Measurements from ENCODE around the gene IFT57.

DNA sequence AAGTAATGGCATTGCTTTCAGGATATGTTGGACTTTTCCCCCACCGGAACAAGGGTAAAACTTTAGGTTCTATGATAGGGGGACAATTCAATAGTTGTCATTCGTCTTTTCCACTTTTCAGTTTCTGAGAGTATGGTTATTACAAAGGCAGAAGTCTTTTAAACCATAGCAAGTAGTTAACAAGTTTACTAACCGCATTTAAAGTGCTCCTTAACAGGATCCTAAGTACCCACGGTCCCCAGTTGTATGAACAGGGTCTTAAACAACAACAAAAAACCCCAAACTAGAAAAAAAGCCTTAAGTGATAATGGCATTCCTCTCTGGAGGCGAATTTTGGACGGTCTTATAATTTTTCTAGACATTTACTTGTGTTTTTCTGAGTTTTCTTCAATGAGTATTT, 831 bp downstream of the IFT57 start:
- TF ChIP-seq CTBP1 (IDR thresholded peaks at IDR 0.05; ENCODE audit: borderline replicate concordance) (no peak), MTF1 (CRISPR knock-in tag; IDR thresholded peaks at IDR 0.05; ENCODE audit: borderline replicate concordance) (no peak), RBM17 (IDR thresholded peaks at IDR 0.05; ENCODE audit: borderline replicate concordance, low read depth, low read length) (no peak), MXI1 (IDR thresholded peaks at IDR 0.05; ENCODE audit: low read depth, low read length) (no peak), PHF21A (IDR thresholded peaks at IDR 0.05; ENCODE audit: borderline replicate concordance, low read depth) (no peak), SMARCA5 (IDR thresholded peaks at IDR 0.05) (no peak)
- TF ChIP-seq, protein P1, sequence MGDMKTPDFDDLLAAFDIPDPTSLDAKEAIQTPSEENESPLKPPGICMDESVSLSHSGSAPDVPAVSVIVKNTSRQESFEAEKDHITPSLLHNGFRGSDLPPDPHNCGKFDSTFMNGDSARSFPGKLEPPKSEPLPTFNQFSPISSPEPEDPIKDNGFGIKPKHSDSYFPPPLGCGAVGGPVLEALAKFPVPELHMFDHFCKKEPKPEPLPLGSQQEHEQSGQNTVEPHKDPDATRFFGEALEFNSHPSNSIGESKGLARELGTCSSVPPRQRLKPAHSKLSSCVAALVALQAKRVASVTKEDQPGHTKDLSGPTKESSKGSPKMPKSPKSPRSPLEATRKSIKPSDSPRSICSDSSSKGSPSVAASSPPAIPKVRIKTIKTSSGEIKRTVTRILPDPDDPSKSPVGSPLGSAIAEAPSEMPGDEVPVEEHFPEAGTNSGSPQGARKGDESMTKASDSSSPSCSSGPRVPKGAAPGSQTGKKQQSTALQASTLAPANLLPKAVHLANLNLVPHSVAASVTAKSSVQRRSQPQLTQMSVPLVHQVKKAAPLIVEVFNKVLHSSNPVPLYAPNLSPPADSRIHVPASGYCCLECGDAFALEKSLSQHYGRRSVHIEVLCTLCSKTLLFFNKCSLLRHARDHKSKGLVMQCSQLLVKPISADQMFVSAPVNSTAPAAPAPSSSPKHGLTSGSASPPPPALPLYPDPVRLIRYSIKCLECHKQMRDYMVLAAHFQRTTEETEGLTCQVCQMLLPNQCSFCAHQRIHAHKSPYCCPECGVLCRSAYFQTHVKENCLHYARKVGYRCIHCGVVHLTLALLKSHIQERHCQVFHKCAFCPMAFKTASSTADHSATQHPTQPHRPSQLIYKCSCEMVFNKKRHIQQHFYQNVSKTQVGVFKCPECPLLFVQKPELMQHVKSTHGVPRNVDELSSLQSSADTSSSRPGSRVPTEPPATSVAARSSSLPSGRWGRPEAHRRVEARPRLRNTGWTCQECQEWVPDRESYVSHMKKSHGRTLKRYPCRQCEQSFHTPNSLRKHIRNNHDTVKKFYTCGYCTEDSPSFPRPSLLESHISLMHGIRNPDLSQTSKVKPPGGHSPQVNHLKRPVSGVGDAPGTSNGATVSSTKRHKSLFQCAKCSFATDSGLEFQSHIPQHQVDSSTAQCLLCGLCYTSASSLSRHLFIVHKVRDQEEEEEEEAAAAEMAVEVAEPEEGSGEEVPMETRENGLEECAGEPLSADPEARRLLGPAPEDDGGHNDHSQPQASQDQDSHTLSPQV (IDR thresholded peaks at IDR 0.05), result no peak
- TF ChIP-seq, protein P2, sequence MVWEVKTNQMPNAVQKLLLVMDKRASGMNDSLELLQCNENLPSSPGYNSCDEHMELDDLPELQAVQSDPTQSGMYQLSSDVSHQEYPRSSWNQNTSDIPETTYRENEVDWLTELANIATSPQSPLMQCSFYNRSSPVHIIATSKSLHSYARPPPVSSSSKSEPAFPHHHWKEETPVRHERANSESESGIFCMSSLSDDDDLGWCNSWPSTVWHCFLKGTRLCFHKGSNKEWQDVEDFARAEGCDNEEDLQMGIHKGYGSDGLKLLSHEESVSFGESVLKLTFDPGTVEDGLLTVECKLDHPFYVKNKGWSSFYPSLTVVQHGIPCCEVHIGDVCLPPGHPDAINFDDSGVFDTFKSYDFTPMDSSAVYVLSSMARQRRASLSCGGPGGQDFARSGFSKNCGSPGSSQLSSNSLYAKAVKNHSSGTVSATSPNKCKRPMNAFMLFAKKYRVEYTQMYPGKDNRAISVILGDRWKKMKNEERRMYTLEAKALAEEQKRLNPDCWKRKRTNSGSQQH (CRISPR knock-in tag; IDR thresholded peaks at IDR 0.05), result no peak
- TF ChIP-seq, protein P3, sequence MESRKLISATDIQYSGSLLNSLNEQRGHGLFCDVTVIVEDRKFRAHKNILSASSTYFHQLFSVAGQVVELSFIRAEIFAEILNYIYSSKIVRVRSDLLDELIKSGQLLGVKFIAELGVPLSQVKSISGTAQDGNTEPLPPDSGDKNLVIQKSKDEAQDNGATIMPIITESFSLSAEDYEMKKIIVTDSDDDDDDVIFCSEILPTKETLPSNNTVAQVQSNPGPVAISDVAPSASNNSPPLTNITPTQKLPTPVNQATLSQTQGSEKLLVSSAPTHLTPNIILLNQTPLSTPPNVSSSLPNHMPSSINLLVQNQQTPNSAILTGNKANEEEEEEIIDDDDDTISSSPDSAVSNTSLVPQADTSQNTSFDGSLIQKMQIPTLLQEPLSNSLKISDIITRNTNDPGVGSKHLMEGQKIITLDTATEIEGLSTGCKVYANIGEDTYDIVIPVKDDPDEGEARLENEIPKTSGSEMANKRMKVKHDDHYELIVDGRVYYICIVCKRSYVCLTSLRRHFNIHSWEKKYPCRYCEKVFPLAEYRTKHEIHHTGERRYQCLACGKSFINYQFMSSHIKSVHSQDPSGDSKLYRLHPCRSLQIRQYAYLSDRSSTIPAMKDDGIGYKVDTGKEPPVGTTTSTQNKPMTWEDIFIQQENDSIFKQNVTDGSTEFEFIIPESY (CRISPR knock-in tag; IDR thresholded peaks at IDR 0.05), result no peak
